A549 treated with ZK216348 at 1 μM for 4 hours (cell line): ENCODE results near the gene PARP11. TPM values are rescaled to one million over a fixed set of nuclear protein-coding genes. Genes with fewer than 3 reads are reported as not detected.

Experiments used
- total RNA-seq: library from RNA; stranded (reverse); fragments of 200-300 nt; extraction: Qiagen RNA extraction; gene quantifications from 5 replicates; pipeline ENCODE4 v1.2.3, GENCODE V29; 2022; ENCODE audit warnings: low read depth

PARP11 gene, protein sequence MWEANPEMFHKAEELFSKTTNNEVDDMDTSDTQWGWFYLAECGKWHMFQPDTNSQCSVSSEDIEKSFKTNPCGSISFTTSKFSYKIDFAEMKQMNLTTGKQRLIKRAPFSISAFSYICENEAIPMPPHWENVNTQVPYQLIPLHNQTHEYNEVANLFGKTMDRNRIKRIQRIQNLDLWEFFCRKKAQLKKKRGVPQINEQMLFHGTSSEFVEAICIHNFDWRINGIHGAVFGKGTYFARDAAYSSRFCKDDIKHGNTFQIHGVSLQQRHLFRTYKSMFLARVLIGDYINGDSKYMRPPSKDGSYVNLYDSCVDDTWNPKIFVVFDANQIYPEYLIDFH
- 1.7 to 3.1 TPM (median 2.7 TPM) in 5 replicates for total RNA-seq

GRCh38 chr12:3872800-3873636 is at the start of gene PARP11:
PARP11 (minus strand) TSS chr12:3873399; CDS start chr12:3873229, 170 bp downstream.

Other genes starting within 250 kb of the PARP11 start
- gene CRACR2A, start 120.3 kb downstream of the PARP11 start, total RNA-seq: 1.1 to 1.6 TPM (median 1.2 TPM) in 5 replicates